IPS DF 19.7 (cell line): Measurements from ENCODE around the gene SUSD6.

Experiments used
- DNase-seq: peaks from one replicate; pipeline ENCODE4 v3.0.0-alpha.2; 2013; ENCODE audit warnings: low read depth, low spot score

Gene SUSD6

GRCh38 chr14:69648480-69649451 is 37.4 kb downstream of the SUSD6 start:
- no peak for DNase-seq

GRCh38 chr14:69650948-69651369 is 39.6 kb downstream of the SUSD6 start:
- no peak for DNase-seq

GRCh38 chr14:69651664-69652063 is 40.3 kb downstream of the SUSD6 start:
- DNase-seq: no peak

GRCh38 chr14:69652942-69653684 is 41.7 kb downstream of the SUSD6 start:
- no peak for DNase-seq

- DNase-seq: no peak
Observed at GRCh38 chr14:69654116-69654515, 42.7 kb downstream of the SUSD6 start.

- no peak for DNase-seq
Observed at GRCh38 chr14:69657950-69658355, 46.6 kb downstream of the SUSD6 start.

- DNase-seq: no peak
Observed at GRCh38 chr14:69658664-69659261, 47.4 kb downstream of the SUSD6 start.

- DNase-seq: no peak
Observed at GRCh38 chr14:69660344-69661193, 49.2 kb downstream of the SUSD6 start.

GRCh38 chr14:69661194-69661537 is 49.8 kb downstream of the SUSD6 start:
- no peak for DNase-seq

GRCh38 chr14:69662636-69663299 is 51.4 kb downstream of the SUSD6 start:
- DNase-seq: no peak

- no peak for DNase-seq
Observed at GRCh38 chr14:69663300-69663643, 51.9 kb downstream of the SUSD6 start.

GRCh38 chr14:69664265-69664664 is 52.9 kb downstream of the SUSD6 start:
- no peak for DNase-seq

- no peak for DNase-seq
Observed at GRCh38 chr14:69664865-69665526, 53.6 kb downstream of the SUSD6 start.

GRCh38 chr14:69665631-69666030 is 54.2 kb downstream of the SUSD6 start:
- no peak for DNase-seq

GRCh38 chr14:69666112-69666511 is 54.7 kb downstream of the SUSD6 start:
- no peak for DNase-seq

- no peak for DNase-seq
Observed at GRCh38 chr14:69666690-69667211, 55.4 kb downstream of the SUSD6 start.

GRCh38 chr14:69667938-69668335 is 56.5 kb downstream of the SUSD6 start:
- no peak for DNase-seq

GRCh38 chr14:69669375-69669774 is 58.0 kb downstream of the SUSD6 start:
- no peak for DNase-seq

GRCh38 chr14:69670093-69670492 is 58.7 kb downstream of the SUSD6 start:
- DNase-seq: no peak

GRCh38 chr14:69671365-69672030 is 60.1 kb downstream of the SUSD6 start:
- no peak for DNase-seq
